MM.1S (cell line): ENCODE measurements around the gene GDF11.
A peak's percentile ranks its signal among the peaks of the same experiment; 100 is the strongest.

Experiments used
- DNase-seq: peaks from one replicate; pipeline ENCODE4 v3.0.0-alpha.2; 2015
- H2AFZ ChIP-seq: fragments of 300-600 bp; sonication (generic); 2 replicates; pipeline ENCODE4 v1.6.0; 2016; ENCODE audit warnings: antibody characterized with exemption, low read length
- H3F3A ChIP-seq: fragments of 300-600 bp; sonication (generic); 2 replicates; pipeline ENCODE4 v1.6.1; 2016; ENCODE audit warnings: mild to moderate bottlenecking, antibody characterized with exemption, low read length, moderate library complexity, mixed read lengths; ENCODE audit not compliant: insufficient read depth
- H3K27ac ChIP-seq: fragments of 300-600 bp; sonication (generic); 2 replicates; pipeline ENCODE4 v1.5.1; 2016; ENCODE audit warnings: mild to moderate bottlenecking, low read length
- H3K27me3 ChIP-seq: fragments of 300-600 bp; sonication (generic); replicated peaks from 2 replicates; pipeline ENCODE4 v1.6.0; 2016; ENCODE audit warnings: low read length; ENCODE audit not compliant: insufficient read depth
- H3K36me3 ChIP-seq: fragments of 300-600 bp; sonication (generic); replicated peaks from 2 replicates; pipeline ENCODE4 v1.6.1; 2016; ENCODE audit warnings: mild to moderate bottlenecking, low read length, mixed read lengths; ENCODE audit not compliant: insufficient read depth
- H3K4me1 ChIP-seq: fragments of 300-600 bp; sonication (generic); 2 replicates; pipeline ENCODE4 v1.6.1; 2016; ENCODE audit warnings: low read length, mixed read lengths
- H3K4me2 ChIP-seq: fragments of 300-600 bp; sonication (generic); 2 replicates; pipeline ENCODE4 v1.6.0; 2016; ENCODE audit warnings: low read depth, low read length
- H3K4me3 ChIP-seq: fragments of 300-600 bp; sonication (generic); 2 replicates; pipeline ENCODE4 v1.5.1; 2016; ENCODE audit warnings: low read length, mixed read lengths
- H3K79me2 ChIP-seq: fragments of 300-600 bp; sonication (generic); 2 replicates; pipeline ENCODE4 v1.6.1; 2016; ENCODE audit warnings: mixed run types, low read length, mixed read lengths
- H3K9ac ChIP-seq: fragments of 300-600 bp; sonication (generic); 2 replicates; pipeline ENCODE4 v1.6.1; 2016; ENCODE audit warnings: low read length, mixed read lengths
- H3K9me2 ChIP-seq: fragments of 300-600 bp; sonication (generic); replicated peaks from 2 replicates; pipeline ENCODE4 v1.6.1; 2016; ENCODE audit warnings: mild to moderate bottlenecking, low read length, mixed read lengths; ENCODE audit not compliant: insufficient read depth
- H3K9me3 ChIP-seq: fragments of 300-600 bp; sonication (generic); replicated peaks from 2 replicates; pipeline ENCODE4 v1.6.1; 2016; ENCODE audit warnings: mild to moderate bottlenecking, low read length, mixed read lengths; ENCODE audit not compliant: insufficient read depth
- H4K20me1 ChIP-seq: fragments of 300-600 bp; sonication (generic); 2 replicates; pipeline ENCODE4 v1.6.1; 2016; ENCODE audit warnings: mild to moderate bottlenecking, low read length, moderate library complexity, mixed read lengths; ENCODE audit not compliant: insufficient read depth
- EZH2 ChIP-seq: fragments of 300-600 bp; sonication (generic); optimal IDR thresholded peaks from 2 replicates; pipeline ENCODE3; 2017; ENCODE audit warnings: low read depth, mild to moderate bottlenecking, antibody characterized with exemption, low read length, mixed read lengths
- EZH2phosphoT487 ChIP-seq: fragments of 300-600 bp; sonication (generic); IDR thresholded peaks from 2 replicates; pipeline ENCODE4 v1.6.1; 2018; ENCODE audit warnings: antibody characterized with exemption, low read length
- TF ChIP-seq, protein P1 (sequence below): fragments of 300-600 bp; sonication (generic); IDR thresholded peaks from 2 replicates; pipeline ENCODE4 v1.5.1; 2016; ENCODE audit warnings: antibody characterized with exemption, low read length, mixed read lengths

GDF11 gene

DNA sequence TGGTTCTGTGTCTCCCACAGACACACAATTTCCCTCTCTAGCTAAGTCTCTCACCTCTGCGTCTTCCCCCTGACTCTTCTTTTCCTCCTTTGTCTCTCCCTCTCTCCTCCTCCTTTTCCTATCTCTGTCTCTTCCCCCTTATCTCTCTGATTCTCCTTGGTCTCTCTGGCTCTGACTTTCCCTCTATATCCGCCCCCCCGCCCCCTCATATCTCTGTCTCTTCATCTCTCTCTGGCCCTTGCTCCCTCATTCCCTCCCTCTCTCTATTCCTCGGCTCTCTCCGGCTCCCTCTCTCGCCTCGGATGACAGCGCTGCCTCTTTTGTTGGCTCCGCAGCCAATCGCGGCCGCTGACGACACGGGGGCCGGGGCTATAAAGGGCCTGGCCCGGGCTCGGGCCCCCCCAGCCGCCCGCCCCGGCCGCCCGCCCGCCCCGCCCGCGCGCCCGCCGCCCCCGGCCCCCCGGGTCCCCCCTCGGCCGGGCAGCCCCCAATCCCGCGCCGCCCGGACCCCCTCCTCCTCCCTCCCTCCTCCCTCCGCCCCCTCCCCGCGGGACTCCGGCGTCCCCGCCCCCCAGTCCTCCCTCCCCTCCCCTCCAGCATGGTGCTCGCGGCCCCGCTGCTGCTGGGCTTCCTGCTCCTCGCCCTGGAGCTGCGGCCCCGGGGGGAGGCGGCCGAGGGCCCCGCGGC, at the start of gene GDF11:
GDF11 (plus strand) TSS at position 404 of the 687 bp plus-strand sequence; CDS start at position 599, 195 bp downstream.
- DNase-seq: peak; percentile 60
- H2AFZ ChIP-seq: peak within 1 kb of the TSS; percentile 94
- H3F3A ChIP-seq: peaks cover 8% of the 10 kb centered on the region
- H4K20me1 ChIP-seq: no peaks in the 10 kb centered on the region
- peaks cover 8% of the 10 kb centered on the region for H3K4me1 ChIP-seq
- H3K4me3 ChIP-seq: peak within 1 kb of the TSS; percentile 90
- H3K9ac ChIP-seq: peak within 1 kb of the TSS; percentile 48; the same call in 1 of the 2 replicates
- no peaks in the 10 kb centered on the region for H3K9me2 ChIP-seq
- H3K36me3 ChIP-seq: no peaks in the 10 kb centered on the region
- no peak within 1 kb of the TSS for H3K27ac ChIP-seq
- TF ChIP-seq, protein P1, sequence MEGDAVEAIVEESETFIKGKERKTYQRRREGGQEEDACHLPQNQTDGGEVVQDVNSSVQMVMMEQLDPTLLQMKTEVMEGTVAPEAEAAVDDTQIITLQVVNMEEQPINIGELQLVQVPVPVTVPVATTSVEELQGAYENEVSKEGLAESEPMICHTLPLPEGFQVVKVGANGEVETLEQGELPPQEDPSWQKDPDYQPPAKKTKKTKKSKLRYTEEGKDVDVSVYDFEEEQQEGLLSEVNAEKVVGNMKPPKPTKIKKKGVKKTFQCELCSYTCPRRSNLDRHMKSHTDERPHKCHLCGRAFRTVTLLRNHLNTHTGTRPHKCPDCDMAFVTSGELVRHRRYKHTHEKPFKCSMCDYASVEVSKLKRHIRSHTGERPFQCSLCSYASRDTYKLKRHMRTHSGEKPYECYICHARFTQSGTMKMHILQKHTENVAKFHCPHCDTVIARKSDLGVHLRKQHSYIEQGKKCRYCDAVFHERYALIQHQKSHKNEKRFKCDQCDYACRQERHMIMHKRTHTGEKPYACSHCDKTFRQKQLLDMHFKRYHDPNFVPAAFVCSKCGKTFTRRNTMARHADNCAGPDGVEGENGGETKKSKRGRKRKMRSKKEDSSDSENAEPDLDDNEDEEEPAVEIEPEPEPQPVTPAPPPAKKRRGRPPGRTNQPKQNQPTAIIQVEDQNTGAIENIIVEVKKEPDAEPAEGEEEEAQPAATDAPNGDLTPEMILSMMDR: no peak
- TF ChIP-seq EZH2phosphoT487 (no peak), EZH2 (no peak)
- no peaks in the 10 kb centered on the region for H3K9me3 ChIP-seq
- 0 out of 2 replicates have a peak, but pooled peaks cover 4% of the 10 kb centered on the region for H3K27me3 ChIP-seq
- H3K79me2 ChIP-seq: no peaks in the 10 kb centered on the region
- peak within 1 kb of the TSS; percentile 98 for H3K4me2 ChIP-seq

DNA sequence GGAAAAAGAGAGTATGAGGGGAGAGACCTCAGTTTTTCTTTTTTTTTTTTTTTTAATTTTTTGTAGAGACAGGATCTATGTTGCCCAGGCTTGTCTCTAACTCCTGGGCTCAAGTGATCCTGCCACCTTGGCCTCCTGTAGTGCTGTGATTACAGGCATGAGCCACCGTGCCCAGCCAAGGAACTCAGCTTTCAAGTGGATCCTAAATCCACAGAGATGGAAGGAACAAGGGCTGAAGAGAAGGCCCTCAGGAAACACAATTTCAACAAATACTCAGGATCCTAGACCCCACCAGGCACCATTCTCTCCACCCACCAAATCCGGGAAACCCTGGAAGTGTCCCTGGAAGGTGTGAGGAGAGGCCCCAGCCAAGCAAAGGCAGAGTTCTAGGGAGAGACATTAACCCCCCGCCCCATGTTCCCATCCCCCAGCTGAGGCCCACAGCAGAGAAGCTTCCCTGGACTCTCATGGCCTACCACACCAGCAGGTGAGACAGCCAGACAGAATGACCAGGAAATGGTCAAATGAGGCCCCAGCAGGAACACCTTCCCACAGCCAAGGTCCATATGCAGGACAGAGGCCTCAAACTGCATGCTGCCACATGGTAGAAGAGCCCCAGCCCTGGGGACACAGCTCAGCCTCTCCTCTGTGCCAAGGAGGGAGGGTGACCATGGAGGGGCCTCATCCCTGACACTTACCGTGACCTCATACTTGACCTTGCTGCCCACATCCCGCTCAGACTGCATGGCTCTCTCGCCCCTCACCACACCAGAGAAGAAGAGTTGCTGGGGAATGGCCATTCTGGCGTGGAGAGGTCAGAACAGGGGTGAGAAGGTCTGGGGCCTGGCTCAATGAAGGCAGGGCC, 49.4 kb upstream of the GDF11 start:
- H3K9me2 ChIP-seq: no peaks in the 10 kb centered on the region
- H3K4me2 ChIP-seq: no peak overlapping the region
- no peak for DNase-seq
- no peak overlapping the region for H3K9ac ChIP-seq
- H3K4me1 ChIP-seq: no peaks in the 10 kb centered on the region
- no peak overlapping the region for H3K4me3 ChIP-seq
- no peaks in the 10 kb centered on the region for H4K20me1 ChIP-seq
- no peak for TF ChIP-seq EZH2
- TF ChIP-seq, protein P1: no peak
- no peak for TF ChIP-seq EZH2phosphoT487
- no peaks in the 10 kb centered on the region for H3F3A ChIP-seq
- H3K9me3 ChIP-seq: no peaks in the 10 kb centered on the region
- H3K27me3 ChIP-seq: no peaks in the 10 kb centered on the region; the same call in 1 of the 2 replicates
- H2AFZ ChIP-seq: no peak overlapping the region
- no peaks in the 10 kb centered on the region for H3K79me2 ChIP-seq
- no peak overlapping the region for H3K27ac ChIP-seq
- no peaks in the 10 kb centered on the region for H3K36me3 ChIP-seq

DNA sequence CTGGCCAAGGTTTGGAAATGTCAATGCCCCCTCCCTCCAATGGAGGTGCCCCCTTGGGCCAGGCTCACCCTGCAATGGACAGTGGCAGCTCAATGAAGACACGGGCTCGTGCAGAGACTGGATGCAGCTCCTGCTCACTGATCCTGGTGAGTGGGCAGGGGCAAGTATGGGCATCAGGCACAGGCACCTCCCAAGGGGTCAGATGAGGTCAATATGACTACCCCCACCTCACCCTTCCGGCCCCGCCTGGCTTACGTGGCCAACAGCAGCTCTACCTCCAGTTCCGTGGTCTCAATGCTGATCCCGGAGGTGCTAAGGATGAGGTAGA, 48.8 kb upstream of the GDF11 start:
- no peak overlapping the region for H3K27ac ChIP-seq
- TF ChIP-seq EZH2: no peak
- TF ChIP-seq, protein P1: no peak
- TF ChIP-seq EZH2phosphoT487: no peak
- H3K4me3 ChIP-seq: no peak overlapping the region
- DNase-seq: no peak
- H3K4me1 ChIP-seq: no peaks in the 10 kb centered on the region
- no peaks in the 10 kb centered on the region for H4K20me1 ChIP-seq
- H3K4me2 ChIP-seq: no peak overlapping the region
- H3K79me2 ChIP-seq: no peaks in the 10 kb centered on the region
- H3F3A ChIP-seq: no peaks in the 10 kb centered on the region
- no peak overlapping the region for H2AFZ ChIP-seq
- no peaks in the 10 kb centered on the region for H3K9me3 ChIP-seq
- no peaks in the 10 kb centered on the region; the same call in 1 of the 2 replicates for H3K27me3 ChIP-seq
- H3K9me2 ChIP-seq: no peaks in the 10 kb centered on the region
- no peak overlapping the region for H3K9ac ChIP-seq
- H3K36me3 ChIP-seq: no peaks in the 10 kb centered on the region
